ENCODE results near the gene DMBT1. TPM values are rescaled to one million over a fixed set of nuclear protein-coding genes. Genes with fewer than 3 reads are reported as not detected.

The DMBT1 gene
- total RNA-seq = not detected
- not detected for polyA plus RNA-seq (2013, experiment 1 of 2)
- polyA plus RNA-seq (2013, experiment 2 of 2) = 0.01 TPM
- 0 to 0.10 (median 0) reads per million in 172 experiments for total RNA-seq

DNA sequence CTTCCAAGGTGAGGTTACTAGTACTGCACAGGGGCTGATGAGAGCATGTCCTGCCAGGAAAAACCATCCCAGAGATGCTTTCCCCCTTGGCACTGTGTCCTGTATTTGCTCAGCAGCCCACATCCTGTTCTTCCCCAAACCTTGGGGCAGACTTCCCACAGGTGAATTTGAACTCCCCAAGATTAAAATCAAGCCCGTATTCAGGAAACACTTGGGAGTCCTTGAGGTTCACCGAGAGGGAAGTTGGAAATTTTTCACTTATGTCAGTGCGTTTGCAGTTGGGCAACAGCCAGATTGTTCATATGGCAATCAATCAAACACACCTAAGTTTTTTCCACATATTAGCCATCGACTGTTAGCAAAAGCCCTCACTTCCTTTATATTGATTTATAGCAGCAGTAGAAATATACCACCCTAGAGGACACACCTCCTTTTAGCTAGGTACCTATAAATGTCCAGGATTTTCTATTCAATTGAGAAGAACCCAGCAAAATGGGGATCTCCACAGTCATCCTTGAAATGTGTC is at the start of gene DMBT1:
DMBT1 (plus strand) TSS at position 476 of the 526 bp plus-strand sequence; CDS start at position 493, 17 bp downstream.
- H3K27ac Mint-ChIP-seq = no peak within 1 kb of the TSS
- intact Hi-C loops (cut with DNase I, micrococcal nuclease) = loop anchor here (5.0 to 10.0 kb wide), 2 partner anchors 48 to 994 kb away; no protein-coding TSS in a partner anchor
- Histone ChIP-seq H3K27ac (ENCODE audit: low read depth in 1 of 2, low read length in 2 of 2) (no peak within 1 kb of the TSS), H3K9me3 (ENCODE audit: control insufficient read depth in 1 of 2, insufficient read depth in 1 of 2, low read length in 2 of 2) (peaks cover 0 to 5% of the 10 kb centered on the region in 2 experiments), H3K4me1 (ENCODE audit: insufficient read depth, low read length) (peaks cover 27% of the 10 kb centered on the region), H3K27me3 (ENCODE audit: control insufficient read depth in 1 of 2, insufficient read depth in 2 of 2, low read length in 2 of 2) (peaks cover 0 to 9% of the 10 kb centered on the region in 2 experiments), H3K36me3 (ENCODE audit: insufficient read depth, low read length) (no peaks in the 10 kb centered on the region), H3K4me3 (ENCODE audit: low read length) (no peak within 1 kb of the TSS)
- TF ChIP-seq, protein P1, sequence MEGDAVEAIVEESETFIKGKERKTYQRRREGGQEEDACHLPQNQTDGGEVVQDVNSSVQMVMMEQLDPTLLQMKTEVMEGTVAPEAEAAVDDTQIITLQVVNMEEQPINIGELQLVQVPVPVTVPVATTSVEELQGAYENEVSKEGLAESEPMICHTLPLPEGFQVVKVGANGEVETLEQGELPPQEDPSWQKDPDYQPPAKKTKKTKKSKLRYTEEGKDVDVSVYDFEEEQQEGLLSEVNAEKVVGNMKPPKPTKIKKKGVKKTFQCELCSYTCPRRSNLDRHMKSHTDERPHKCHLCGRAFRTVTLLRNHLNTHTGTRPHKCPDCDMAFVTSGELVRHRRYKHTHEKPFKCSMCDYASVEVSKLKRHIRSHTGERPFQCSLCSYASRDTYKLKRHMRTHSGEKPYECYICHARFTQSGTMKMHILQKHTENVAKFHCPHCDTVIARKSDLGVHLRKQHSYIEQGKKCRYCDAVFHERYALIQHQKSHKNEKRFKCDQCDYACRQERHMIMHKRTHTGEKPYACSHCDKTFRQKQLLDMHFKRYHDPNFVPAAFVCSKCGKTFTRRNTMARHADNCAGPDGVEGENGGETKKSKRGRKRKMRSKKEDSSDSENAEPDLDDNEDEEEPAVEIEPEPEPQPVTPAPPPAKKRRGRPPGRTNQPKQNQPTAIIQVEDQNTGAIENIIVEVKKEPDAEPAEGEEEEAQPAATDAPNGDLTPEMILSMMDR (IDR thresholded peaks at IDR 0.05) = no peak
- POLR2A ChIA-PET = no interaction called here
- H3K4me3 Mint-ChIP-seq = no peak within 1 kb of the TSS
- peaks cover 41% of the 10 kb centered on the region for H3K4me1 Mint-ChIP-seq (ENCODE audit: low read depth)
- CTCF ChIA-PET = no interaction called here
- ATAC-seq (ENCODE audit: poor library complexity) (no peak), DNase-seq (no peak)
- peaks cover 5% of the 10 kb centered on the region for H3K27me3 Mint-ChIP-seq
- no peaks in the 10 kb centered on the region for H3K9me3 Mint-ChIP-seq
- H3K36me3 Mint-ChIP-seq (ENCODE audit: low read depth) = no peaks in the 10 kb centered on the region

DNA sequence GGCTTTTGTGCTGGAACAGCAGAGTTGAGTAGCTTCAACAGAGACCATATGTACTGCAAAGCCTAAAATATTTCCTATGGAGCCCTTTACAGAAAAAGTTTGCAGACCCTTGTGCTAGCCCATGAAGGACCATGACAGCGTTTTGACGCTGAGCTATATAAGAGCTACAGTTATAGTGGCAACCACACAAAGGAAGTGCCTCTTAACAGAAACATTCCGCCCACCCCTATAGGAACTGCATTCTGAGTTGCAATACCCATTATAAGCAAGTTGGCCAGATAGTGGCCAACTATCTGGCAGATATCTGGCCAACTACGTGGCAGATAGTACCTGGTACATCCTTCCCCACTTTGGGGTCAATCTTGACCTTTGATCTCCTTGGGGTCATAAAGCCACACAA is 47.5 kb upstream of the DMBT1 start:
- H3K4me3 ChIP-seq (ENCODE audit: low read length) = no peak overlapping the region
- no peaks in the 10 kb centered on the region for H3K9me3 ChIP-seq (ENCODE audit: control insufficient read depth in 1 of 2, insufficient read depth in 1 of 2, low read length in 2 of 2)
- TF ChIP-seq, protein P1 (IDR thresholded peaks at IDR 0.05) = no peak
- H3K36me3 Mint-ChIP-seq (ENCODE audit: low read depth) = no peaks in the 10 kb centered on the region
- ATAC-seq (ENCODE audit: poor library complexity) (no peak), DNase-seq (no peak)
- H3K9me3 Mint-ChIP-seq = no peaks in the 10 kb centered on the region
- CTCF ChIA-PET = no interaction called here
- peaks cover 32% of the 10 kb centered on the region for H3K4me1 Mint-ChIP-seq (ENCODE audit: low read depth)
- H3K36me3 ChIP-seq (ENCODE audit: insufficient read depth, low read length) = no peaks in the 10 kb centered on the region
- H3K27me3 Mint-ChIP-seq = no peaks in the 10 kb centered on the region
- H3K27me3 ChIP-seq (ENCODE audit: control insufficient read depth in 1 of 2, insufficient read depth in 2 of 2, low read length in 2 of 2) = no peaks in the 10 kb centered on the region
- intact Hi-C loops (cut with DNase I, micrococcal nuclease) = loop anchor here in 1 of 2 experiments (5.0 kb wide), 1 partner anchor 49 kb away; the partner anchor contains the start of gene DMBT1
- H3K4me1 ChIP-seq (ENCODE audit: insufficient read depth, low read length) = peaks cover 41% of the 10 kb centered on the region
- no peak overlapping the region for H3K27ac ChIP-seq (ENCODE audit: low read depth in 1 of 2, low read length in 2 of 2)
- POLR2A ChIA-PET = no interaction called here
- H3K27ac Mint-ChIP-seq = no peak overlapping the region
- H3K4me3 Mint-ChIP-seq = no peak overlapping the region

GRCh38 chr10:122514045-122514840 is 46.3 kb upstream of the DMBT1 start:
- ChIA-PET POLR2A (no interaction called here), CTCF (interaction anchor here (1.6 kb wide), 1 partner anchor 18 kb away, joined by 5 read pairs; no protein-coding TSS in a partner anchor)
- Mint-ChIP-seq H3K27ac (no peak overlapping the region), H3K36me3 (ENCODE audit: low read depth) (no peaks in the 10 kb centered on the region), H3K27me3 (no peaks in the 10 kb centered on the region), H3K9me3 (no peaks in the 10 kb centered on the region), H3K4me3 (no peak overlapping the region), H3K4me1 (ENCODE audit: low read depth) (peaks cover 32% of the 10 kb centered on the region)
- TF ChIP-seq, protein P1 (IDR thresholded peaks at IDR 0.05) = no peak
- Histone ChIP-seq H3K27me3 (ENCODE audit: control insufficient read depth in 1 of 2, insufficient read depth in 2 of 2, low read length in 2 of 2) (no peaks in the 10 kb centered on the region), H3K4me3 (ENCODE audit: low read length) (no peak overlapping the region), H3K9me3 (ENCODE audit: control insufficient read depth in 1 of 2, insufficient read depth in 1 of 2, low read length in 2 of 2) (no peaks in the 10 kb centered on the region), H3K27ac (ENCODE audit: low read depth in 1 of 2, low read length in 2 of 2) (no peak overlapping the region), H3K4me1 (ENCODE audit: insufficient read depth, low read length) (peaks cover 41% of the 10 kb centered on the region), H3K36me3 (ENCODE audit: insufficient read depth, low read length) (no peaks in the 10 kb centered on the region)
- ATAC-seq (ENCODE audit: poor library complexity) (no peak), DNase-seq (no peak)
- intact Hi-C loops (cut with DNase I, micrococcal nuclease) = loop anchor here in 1 of 2 experiments (5.0 kb wide), 1 partner anchor 48 kb away; the partner anchor contains the start of gene DMBT1

Data from CD4-positive, alpha-beta T cell (primary cell).